Measurements from ENCODE around the gene SMPDL3A.

SMPDL3A gene

DNA sequence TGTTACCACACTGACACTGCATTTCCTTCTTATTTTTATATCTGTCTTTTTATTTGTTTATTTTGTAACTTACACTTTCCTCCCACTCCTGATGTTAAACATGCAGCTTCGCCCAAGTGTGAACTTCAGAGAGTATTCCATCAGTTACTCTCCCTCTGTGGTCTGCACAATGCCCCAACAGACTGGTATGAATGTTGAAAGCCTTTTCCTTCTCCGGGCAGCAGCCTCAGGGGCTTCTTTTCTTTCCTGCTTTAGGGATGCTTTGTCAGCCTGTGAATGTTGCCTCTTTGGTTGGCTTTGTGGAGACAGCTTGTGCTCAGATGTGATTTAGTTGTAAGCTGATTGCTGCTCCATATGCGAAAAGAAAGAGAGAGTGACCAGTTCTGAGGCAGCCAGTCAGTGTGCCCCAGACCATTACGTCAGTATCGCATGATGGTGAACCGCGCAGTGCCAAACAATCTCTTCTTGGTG, 44.0 kb downstream of the SMPDL3A start:
- H3K27ac ChIP-seq (replicated peaks; ENCODE audit: low read length): peak overlapping the region; percentile 66
- no peak overlapping the region for H2BK5ac ChIP-seq (ENCODE audit: low read length)
- H3K23ac ChIP-seq (ENCODE audit: low read depth, low read length, poor library complexity): no peak overlapping the region
- no peak overlapping the region for H3K14ac ChIP-seq (ENCODE audit: low read length)
- peaks cover 0 to 6% of the 10 kb centered on the region in 2 donors for H3K4me1 ChIP-seq (ENCODE audit: control insufficient read depth in 2 of 2, insufficient read depth in 1 of 2, low read depth in 1 of 2, low read length in 2 of 2)
- no peak overlapping the region for H3K18ac ChIP-seq (ENCODE audit: low read length)
- no peak overlapping the region for H2BK12ac ChIP-seq (ENCODE audit: low read length)
- no peak overlapping the region for H2BK15ac ChIP-seq (ENCODE audit: low read length)
- peak; percentile 58 for DNase-seq (ENCODE audit: low spot score)
- no peak overlapping the region for H4K8ac ChIP-seq (ENCODE audit: low read depth, low read length)
- no peak overlapping the region for H2AK5ac ChIP-seq (ENCODE audit: low read depth, low read length)
- no peak overlapping the region for H3K4me2 ChIP-seq (ENCODE audit: insufficient read depth, low read length, poor library complexity, severe bottlenecking)
- peak overlapping the region; percentile 77 for H2AFZ ChIP-seq (ENCODE audit: low read length)
- no peaks in the 10 kb centered on the region for H3K79me1 ChIP-seq (ENCODE audit: low read depth, low read length)
- no peak overlapping the region for H3K4ac ChIP-seq (ENCODE audit: low read length)
- no peaks in the 10 kb centered on the region for H3K27me3 ChIP-seq (ENCODE audit: control insufficient read depth in 3 of 3, insufficient read depth in 3 of 3, low read depth in 1 of 3, low read length in 3 of 3)
- no peak overlapping the region for H4K91ac ChIP-seq (ENCODE audit: low read depth, low read length, poor library complexity)
- no CpG with 5 or more reads among the region's 7 CpGs for WGBS, 2 donors (ENCODE audit: extremely low coverage in 2 of 2, insufficient read length in 2 of 2, insufficient replicate concordance in 1 of 2)
- no peaks in the 10 kb centered on the region for H3K9me3 ChIP-seq (replicated peaks in 1 of 2; ENCODE audit: control insufficient read depth in 2 of 2, insufficient read depth in 1 of 2, low read depth in 1 of 2, low read length in 2 of 2)
- peak overlapping the region in 1 of 2 donors; percentile 68 for H3K4me3 ChIP-seq (ENCODE audit: low read length in 2 of 2)
- H3K36me3 ChIP-seq (replicated peaks in 1 of 2; ENCODE audit: control insufficient read depth in 2 of 2, insufficient read depth in 2 of 2, low read length in 2 of 2): no peaks in the 10 kb centered on the region
- H3K9ac ChIP-seq (ENCODE audit: low read depth, low read length, poor library complexity): no peak overlapping the region
- no peak overlapping the region for H2BK120ac ChIP-seq (ENCODE audit: low read depth, low read length)

DNA sequence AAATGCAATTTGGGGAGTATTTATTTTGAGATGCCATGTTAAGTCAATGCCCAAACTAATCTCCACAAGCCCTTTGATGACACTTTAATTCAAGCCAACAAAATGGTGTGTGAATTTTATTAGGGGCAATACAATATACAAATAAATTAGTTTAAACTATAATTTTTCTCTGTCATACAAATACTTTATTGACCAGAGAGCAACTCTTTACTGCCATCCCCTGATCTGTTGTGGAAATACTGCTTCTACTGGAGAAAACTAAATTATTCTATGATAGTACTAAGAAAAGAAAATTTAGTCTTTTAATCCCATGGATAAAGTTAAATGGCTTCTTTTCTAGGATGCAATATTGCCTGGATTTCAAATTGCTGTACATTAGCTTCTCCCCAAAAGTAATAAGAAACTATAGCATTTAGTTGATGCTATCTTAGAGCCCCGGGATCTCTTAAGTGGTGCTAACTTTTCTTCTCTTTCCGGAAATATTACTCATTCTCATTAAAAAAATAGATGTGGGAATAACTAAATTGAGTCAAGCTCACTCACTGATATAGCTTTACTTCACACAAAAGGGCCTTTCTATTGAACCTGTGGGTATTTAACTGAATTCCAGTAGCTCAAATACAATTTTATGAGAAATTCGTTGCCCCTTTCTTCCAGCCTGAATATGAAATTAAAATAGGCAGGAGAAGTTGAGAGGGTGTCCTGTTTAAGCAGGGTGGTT, 49.2 kb downstream of the SMPDL3A start:
- Histone ChIP-seq H3K27me3 (ENCODE audit: control insufficient read depth in 3 of 3, insufficient read depth in 3 of 3, low read depth in 1 of 3, low read length in 3 of 3) (no peaks in the 10 kb centered on the region), H4K8ac (ENCODE audit: low read depth, low read length) (no peak overlapping the region), H2BK12ac (ENCODE audit: low read length) (no peak overlapping the region), H3K36me3 (replicated peaks in 1 of 2; ENCODE audit: control insufficient read depth in 2 of 2, insufficient read depth in 2 of 2, low read length in 2 of 2) (no peaks in the 10 kb centered on the region), H2BK120ac (ENCODE audit: low read depth, low read length) (no peak overlapping the region), H3K4ac (ENCODE audit: low read length) (no peak overlapping the region), H3K4me3 (ENCODE audit: low read length in 2 of 2) (no peak overlapping the region), H3K27ac (replicated peaks; ENCODE audit: low read length) (no peak overlapping the region), H3K18ac (ENCODE audit: low read length) (no peak overlapping the region), H3K79me1 (ENCODE audit: low read depth, low read length) (no peaks in the 10 kb centered on the region), H3K23ac (ENCODE audit: low read depth, low read length, poor library complexity) (no peak overlapping the region), H4K91ac (ENCODE audit: low read depth, low read length, poor library complexity) (no peak overlapping the region), H3K4me1 (ENCODE audit: control insufficient read depth in 2 of 2, insufficient read depth in 1 of 2, low read depth in 1 of 2, low read length in 2 of 2) (peaks cover 0 to under 1% of the 10 kb centered on the region in 2 donors), H2BK5ac (ENCODE audit: low read length) (no peak overlapping the region), H3K9me3 (replicated peaks in 1 of 2; ENCODE audit: control insufficient read depth in 2 of 2, insufficient read depth in 1 of 2, low read depth in 1 of 2, low read length in 2 of 2) (no peaks in the 10 kb centered on the region), H2BK15ac (ENCODE audit: low read length) (no peak overlapping the region), H2AK5ac (ENCODE audit: low read depth, low read length) (no peak overlapping the region), H2AFZ (ENCODE audit: low read length) (no peak overlapping the region), H3K4me2 (ENCODE audit: insufficient read depth, low read length, poor library complexity, severe bottlenecking) (no peak overlapping the region), H3K14ac (ENCODE audit: low read length) (no peak overlapping the region), H3K9ac (ENCODE audit: low read depth, low read length, poor library complexity) (no peak overlapping the region)
- no peak for DNase-seq (ENCODE audit: low spot score)
- WGBS, 2 donors (ENCODE audit: extremely low coverage in 2 of 2, insufficient read length in 2 of 2, insufficient replicate concordance in 1 of 2): no CpG with 5 or more reads among the region's 3 CpGs

DNA sequence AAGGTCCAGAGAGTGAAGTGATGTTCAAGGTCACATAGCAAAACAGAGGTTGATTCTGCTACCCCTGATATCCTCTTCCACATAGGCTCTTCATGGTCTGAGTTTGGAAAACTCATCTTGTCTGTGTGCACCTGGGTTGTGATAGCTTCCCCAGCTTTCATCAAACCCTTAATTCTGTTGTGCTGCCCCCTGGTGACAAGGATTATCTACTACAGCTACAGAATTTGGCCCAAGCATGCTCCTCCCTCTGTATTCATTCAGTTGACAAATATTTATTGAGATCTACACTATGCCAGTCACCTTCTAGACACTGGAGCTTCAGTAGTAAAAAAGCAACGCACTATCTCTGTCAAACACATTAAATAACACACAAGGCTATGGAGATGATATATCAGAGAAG, 50.4 kb downstream of the SMPDL3A start:
- Histone ChIP-seq H3K79me1 (ENCODE audit: low read depth, low read length) (no peaks in the 10 kb centered on the region), H3K27ac (replicated peaks; ENCODE audit: low read length) (no peak overlapping the region), H3K14ac (ENCODE audit: low read length) (no peak overlapping the region), H3K9ac (ENCODE audit: low read depth, low read length, poor library complexity) (no peak overlapping the region), H3K27me3 (ENCODE audit: control insufficient read depth in 3 of 3, insufficient read depth in 3 of 3, low read depth in 1 of 3, low read length in 3 of 3) (no peaks in the 10 kb centered on the region), H2AK5ac (ENCODE audit: low read depth, low read length) (no peak overlapping the region), H3K23ac (ENCODE audit: low read depth, low read length, poor library complexity) (no peak overlapping the region), H2AFZ (ENCODE audit: low read length) (no peak overlapping the region), H3K4me1 (ENCODE audit: control insufficient read depth in 2 of 2, insufficient read depth in 1 of 2, low read depth in 1 of 2, low read length in 2 of 2) (no peaks in the 10 kb centered on the region), H2BK120ac (ENCODE audit: low read depth, low read length) (no peak overlapping the region), H3K18ac (ENCODE audit: low read length) (no peak overlapping the region), H2BK15ac (ENCODE audit: low read length) (no peak overlapping the region), H3K4ac (ENCODE audit: low read length) (no peak overlapping the region), H2BK12ac (ENCODE audit: low read length) (no peak overlapping the region), H3K4me2 (ENCODE audit: insufficient read depth, low read length, poor library complexity, severe bottlenecking) (no peak overlapping the region), H3K4me3 (ENCODE audit: low read length in 2 of 2) (no peak overlapping the region), H4K91ac (ENCODE audit: low read depth, low read length, poor library complexity) (no peak overlapping the region), H3K9me3 (replicated peaks in 1 of 2; ENCODE audit: control insufficient read depth in 2 of 2, insufficient read depth in 1 of 2, low read depth in 1 of 2, low read length in 2 of 2) (no peaks in the 10 kb centered on the region), H3K36me3 (replicated peaks in 1 of 2; ENCODE audit: control insufficient read depth in 2 of 2, insufficient read depth in 2 of 2, low read length in 2 of 2) (no peaks in the 10 kb centered on the region), H2BK5ac (ENCODE audit: low read length) (no peak overlapping the region), H4K8ac (ENCODE audit: low read depth, low read length) (no peak overlapping the region)
- DNase-seq (ENCODE audit: low spot score): peak; percentile 66
- WGBS, 2 donors (ENCODE audit: extremely low coverage in 2 of 2, insufficient read length in 2 of 2, insufficient replicate concordance in 1 of 2): no CpG with 5 or more reads among the region's 1 CpG

DNA sequence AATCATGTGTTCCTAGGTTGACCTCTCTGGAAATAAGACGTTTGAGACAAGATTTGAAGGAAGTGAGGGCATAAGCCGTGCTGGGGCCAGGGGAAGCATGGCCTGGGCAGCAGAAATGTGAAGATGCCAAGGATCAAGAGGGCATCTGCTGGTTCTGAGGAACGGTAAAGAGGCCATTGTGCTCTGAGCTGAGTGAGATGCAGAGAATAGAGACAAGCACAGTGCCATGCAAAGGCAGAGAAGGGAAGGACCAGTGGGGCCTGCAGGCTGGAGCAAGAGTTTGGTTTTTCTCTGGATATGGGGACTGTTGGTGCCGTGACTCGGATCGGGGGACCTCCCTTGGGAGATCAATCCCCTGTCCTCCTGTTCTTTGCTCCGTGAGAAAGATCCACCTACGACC, 50.8 kb downstream of the SMPDL3A start:
- H2AFZ ChIP-seq (ENCODE audit: low read length): no peak overlapping the region
- no peaks in the 10 kb centered on the region for H3K27me3 ChIP-seq (ENCODE audit: control insufficient read depth in 3 of 3, insufficient read depth in 3 of 3, low read depth in 1 of 3, low read length in 3 of 3)
- H2AK5ac ChIP-seq (ENCODE audit: low read depth, low read length): no peak overlapping the region
- no peak overlapping the region for H3K4me3 ChIP-seq (ENCODE audit: low read length in 2 of 2)
- H3K79me1 ChIP-seq (ENCODE audit: low read depth, low read length): no peaks in the 10 kb centered on the region
- no peaks in the 10 kb centered on the region for H3K4me1 ChIP-seq (ENCODE audit: control insufficient read depth in 2 of 2, insufficient read depth in 1 of 2, low read depth in 1 of 2, low read length in 2 of 2)
- H4K91ac ChIP-seq (ENCODE audit: low read depth, low read length, poor library complexity): no peak overlapping the region
- H2BK5ac ChIP-seq (ENCODE audit: low read length): no peak overlapping the region
- DNase-seq (ENCODE audit: low spot score): no peak
- H3K36me3 ChIP-seq (replicated peaks in 1 of 2; ENCODE audit: control insufficient read depth in 2 of 2, insufficient read depth in 2 of 2, low read length in 2 of 2): no peaks in the 10 kb centered on the region
- H3K4ac ChIP-seq (ENCODE audit: low read length): no peak overlapping the region
- H3K27ac ChIP-seq (replicated peaks; ENCODE audit: low read length): no peak overlapping the region
- no peak overlapping the region for H3K23ac ChIP-seq (ENCODE audit: low read depth, low read length, poor library complexity)
- H2BK120ac ChIP-seq (ENCODE audit: low read depth, low read length): no peak overlapping the region
- no peak overlapping the region for H2BK15ac ChIP-seq (ENCODE audit: low read length)
- no peak overlapping the region for H3K9ac ChIP-seq (ENCODE audit: low read depth, low read length, poor library complexity)
- WGBS, 2 donors (ENCODE audit: extremely low coverage in 2 of 2, insufficient read length in 2 of 2, insufficient replicate concordance in 1 of 2): no CpG with 5 or more reads among the region's 8 CpGs
- no peaks in the 10 kb centered on the region for H3K9me3 ChIP-seq (replicated peaks in 1 of 2; ENCODE audit: control insufficient read depth in 2 of 2, insufficient read depth in 1 of 2, low read depth in 1 of 2, low read length in 2 of 2)
- no peak overlapping the region for H3K14ac ChIP-seq (ENCODE audit: low read length)
- no peak overlapping the region for H3K4me2 ChIP-seq (ENCODE audit: insufficient read depth, low read length, poor library complexity, severe bottlenecking)
- H2BK12ac ChIP-seq (ENCODE audit: low read length): no peak overlapping the region
- H4K8ac ChIP-seq (ENCODE audit: low read depth, low read length): no peak overlapping the region
- peak overlapping the region; percentile 76 for H3K18ac ChIP-seq (ENCODE audit: low read length)
